KOPT-K1 (cell line): ENCODE measurements around the gene ATXN10.
"Not testable (repeated sequence)": the region's sequence is repeated elsewhere in the genome, so short reads cannot be mapped to it uniquely, and the experiment has no call there.

Experiments used
- H3K27ac ChIP-seq: fragments of 200-600 bp; sonication (generic); 2 replicates; pipeline ENCODE4 v1.5.1; 2016; ENCODE audit warnings: antibody characterized with exemption, mild to moderate bottlenecking, low read depth, low read length; ENCODE audit not compliant: poor library complexity, severe bottlenecking
- H3K36me3 ChIP-seq: fragments of 200-600 bp; sonication (generic); 2 replicates; pipeline ENCODE4 v1.5.1; 2017; ENCODE audit warnings: antibody characterized with exemption, mild to moderate bottlenecking, low read length, moderate library complexity; ENCODE audit not compliant: insufficient read depth
- H3K9me3 ChIP-seq: fragments of 200-600 bp; sonication (generic); 2 replicates; pipeline ENCODE4 v1.5.1; 2017; ENCODE audit warnings: antibody characterized with exemption, low read length, mild to moderate bottlenecking; ENCODE audit not compliant: insufficient read depth, poor library complexity, severe bottlenecking

ATXN10 gene

DNA sequence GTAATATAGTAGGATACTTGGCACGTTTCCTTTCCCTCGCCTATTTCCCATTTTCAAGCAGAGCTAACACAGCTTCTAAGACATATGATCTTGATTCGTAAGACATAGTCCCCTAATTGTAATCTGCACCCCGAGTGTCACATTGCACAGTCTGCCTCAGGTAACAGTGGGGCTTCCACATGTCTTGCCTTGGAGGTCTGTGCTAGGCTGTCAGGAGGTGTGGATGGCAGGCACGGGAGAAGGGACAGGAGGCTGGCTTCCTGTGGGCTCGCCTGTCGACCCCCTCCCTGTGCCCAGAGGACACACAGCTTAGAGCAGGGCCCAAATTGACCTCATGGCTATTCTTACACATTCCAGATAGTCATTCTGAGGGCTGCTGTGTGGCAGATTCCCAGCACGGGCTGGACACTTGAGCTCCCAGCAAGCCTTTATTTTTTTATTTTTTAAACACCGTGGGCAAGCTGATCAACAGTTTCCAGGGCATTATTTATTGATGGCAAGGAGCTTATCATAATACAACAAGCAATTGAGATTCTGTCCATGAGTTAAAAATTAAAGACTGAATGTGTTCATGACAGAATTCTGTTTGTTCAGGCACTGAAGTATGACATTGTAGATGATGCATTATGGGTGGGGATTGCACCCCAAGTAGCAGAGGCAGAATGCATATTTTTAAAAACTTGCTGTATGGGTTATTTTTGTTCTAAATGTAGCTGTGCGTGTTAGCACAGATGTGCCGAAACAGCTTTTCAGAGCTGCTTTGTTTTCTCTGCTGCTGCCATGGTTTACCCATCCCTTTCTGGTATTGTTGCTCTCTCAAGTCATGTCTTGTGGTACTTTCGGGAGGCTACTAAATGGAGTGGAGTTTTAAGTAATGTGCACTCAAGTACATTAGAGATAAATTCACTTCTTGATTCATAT is 113.0 kb downstream of the ATXN10 start:
- Histone ChIP-seq H3K9me3 (no peaks in the 10 kb centered on the region), H3K36me3 (peaks cover 15% of the 10 kb centered on the region; the same call in 1 of the 2 replicates), H3K27ac (no peak overlapping the region)

DNA sequence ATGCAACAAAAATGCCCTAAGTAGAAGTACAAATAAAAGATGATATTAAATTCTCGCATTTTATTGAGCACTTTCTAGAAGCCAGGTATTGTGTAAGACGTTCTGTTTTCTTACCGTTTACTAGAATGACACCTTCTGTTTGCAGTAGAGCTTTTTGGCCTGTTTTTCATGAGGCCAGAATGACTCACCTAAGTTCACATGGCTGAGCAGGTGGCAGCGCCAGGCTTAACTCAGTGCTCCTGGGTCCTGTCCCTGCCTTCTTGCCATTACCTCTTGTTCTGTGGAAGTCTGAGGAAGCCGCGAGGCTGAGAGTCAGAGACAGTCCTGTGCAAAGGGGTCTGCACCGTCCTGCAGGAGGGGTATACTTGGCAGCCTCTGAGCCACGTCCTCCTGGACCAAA is 113.8 kb downstream of the ATXN10 start:
- no peak overlapping the region for H3K27ac ChIP-seq

DNA sequence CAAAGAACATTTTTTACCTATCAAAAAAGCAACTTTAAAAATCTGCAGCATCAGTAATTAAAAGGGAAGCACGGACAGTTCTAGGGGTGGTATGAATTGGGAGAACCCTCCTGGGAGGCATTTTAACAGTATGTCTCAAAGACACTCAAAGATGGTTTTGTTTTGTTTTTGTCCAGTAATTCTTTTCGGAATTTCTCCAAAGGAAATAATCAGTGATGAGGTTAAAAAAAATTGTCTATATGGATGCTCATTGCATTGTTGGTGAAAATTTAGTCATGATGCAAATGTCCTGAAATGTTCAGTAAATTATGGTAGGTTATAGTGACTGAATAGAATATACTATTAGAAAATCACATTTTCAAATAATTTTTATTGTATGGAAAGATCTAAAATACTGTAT is 115.1 kb downstream of the ATXN10 start:
- Histone ChIP-seq H3K36me3 (peaks cover 16% of the 10 kb centered on the region; the same call in 1 of the 2 replicates), H3K27ac (no peak overlapping the region), H3K9me3 (no peaks in the 10 kb centered on the region)

More for the DNA sequence above, 113.8 kb downstream of the ATXN10 start:
- peaks cover 16% of the 10 kb centered on the region; the same call in 1 of the 2 replicates for H3K36me3 ChIP-seq
- H3K9me3 ChIP-seq = no peaks in the 10 kb centered on the region

DNA sequence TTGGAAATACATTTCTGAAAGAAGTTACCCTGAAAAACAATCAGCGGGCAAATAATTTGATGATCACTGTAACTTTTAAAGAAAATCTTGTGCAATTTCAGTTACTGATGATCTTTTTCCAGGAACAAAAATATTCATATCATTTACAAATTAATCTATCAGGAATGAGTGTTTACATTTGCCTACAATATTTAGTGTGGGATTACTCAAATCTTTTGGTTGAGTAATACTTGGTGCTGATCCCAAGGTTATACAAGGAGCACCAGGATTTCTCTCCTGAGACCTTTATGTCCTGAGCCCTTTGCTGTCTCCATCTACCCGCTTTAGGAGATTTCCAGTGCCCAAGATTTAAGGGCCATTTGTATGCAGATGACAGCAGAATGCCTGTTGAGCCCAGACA is 116.1 kb downstream of the ATXN10 start:
- Histone ChIP-seq H3K36me3 (peaks cover 22% of the 10 kb centered on the region), H3K27ac (no peak overlapping the region)

DNA sequence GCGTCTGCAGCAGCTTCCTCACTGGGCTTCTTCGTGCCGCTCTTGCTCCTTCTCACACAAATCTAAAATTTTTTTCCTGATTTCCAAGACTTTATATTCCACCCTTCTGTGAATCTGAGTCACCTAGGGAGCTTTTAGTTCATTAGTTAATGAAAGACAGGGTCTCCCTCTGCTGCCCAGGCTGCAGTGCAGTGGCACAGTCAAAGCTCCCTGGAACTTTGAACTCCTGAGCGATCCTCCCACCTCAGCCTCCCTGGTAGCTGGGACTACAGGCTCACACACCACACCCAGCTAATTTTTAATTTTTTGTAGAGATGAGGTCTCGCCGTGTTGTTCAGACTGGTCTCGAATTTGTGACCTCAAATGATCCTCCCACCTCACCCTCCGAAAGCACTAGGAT is 116.9 kb downstream of the ATXN10 start:
- Histone ChIP-seq H3K36me3 (peaks cover 23% of the 10 kb centered on the region), H3K27ac (no peak overlapping the region), H3K9me3 (peaks cover 6% of the 10 kb centered on the region)

More for the DNA sequence above, 116.1 kb downstream of the ATXN10 start:
- no peaks in the 10 kb centered on the region for H3K9me3 ChIP-seq

DNA sequence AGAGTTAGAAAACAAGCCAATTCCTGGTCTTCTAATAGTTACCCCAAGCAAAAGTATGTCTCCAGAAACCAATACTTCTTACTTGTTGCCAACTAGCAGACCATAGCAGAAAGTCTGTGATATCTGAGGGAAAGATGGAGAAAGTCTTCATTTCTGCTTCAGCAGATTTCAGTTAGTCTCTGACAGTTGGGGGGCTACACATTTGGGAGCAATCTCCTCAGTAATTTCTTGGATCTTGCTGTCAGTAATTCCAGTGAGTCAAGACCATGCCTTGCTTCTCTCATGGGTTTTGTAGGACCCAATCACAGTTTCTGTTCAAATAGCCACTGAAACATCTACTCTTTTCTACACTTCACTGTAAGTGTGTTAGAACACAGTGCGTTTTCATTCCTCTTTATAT is 118.8 kb downstream of the ATXN10 start:
- peaks cover 35% of the 10 kb centered on the region for H3K36me3 ChIP-seq
- H3K9me3 ChIP-seq = peaks cover 24% of the 10 kb centered on the region
- H3K27ac ChIP-seq = no peak overlapping the region

DNA sequence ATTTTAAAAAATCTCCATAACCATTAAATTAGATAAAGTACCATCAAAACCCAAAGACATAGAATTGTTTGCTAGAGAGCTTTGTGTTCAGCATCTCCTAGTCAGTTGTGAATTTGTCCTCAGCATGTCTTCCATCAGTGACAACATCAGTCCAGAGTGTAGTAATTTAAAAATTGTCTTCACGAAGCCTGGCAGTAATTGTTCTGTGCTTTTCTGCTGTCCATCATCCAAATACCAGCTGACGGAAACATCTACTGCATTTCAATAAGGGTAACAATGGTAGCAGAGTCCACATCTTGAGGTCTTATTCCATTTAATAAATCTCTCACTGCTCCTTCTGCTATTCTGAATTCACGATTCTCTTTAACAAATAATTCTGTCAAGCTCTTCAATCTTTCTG is 121.5 kb downstream of the ATXN10 start:
- Histone ChIP-seq H3K36me3 (peaks cover 61% of the 10 kb centered on the region), H3K9me3 (peaks cover 48% of the 10 kb centered on the region), H3K27ac (no peak overlapping the region)

DNA sequence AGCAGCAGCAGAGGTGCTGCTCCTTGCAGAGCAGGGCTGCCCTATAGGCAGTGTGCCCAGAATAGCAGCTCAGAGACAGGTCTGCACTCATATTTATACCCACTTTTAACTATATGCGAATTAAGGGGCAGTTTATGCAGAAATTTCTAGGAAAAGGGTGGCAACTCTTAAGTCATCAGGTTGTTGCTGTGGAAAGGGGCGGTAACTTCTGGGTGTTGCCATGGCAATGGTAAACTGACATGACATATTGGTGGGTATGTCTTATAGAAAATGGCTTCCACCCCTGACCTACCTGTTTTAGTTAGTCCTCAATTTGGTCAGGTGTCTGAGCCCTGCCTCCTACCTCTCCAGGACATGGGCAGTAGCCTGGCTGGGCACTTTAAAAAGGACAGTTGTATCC is 122.3 kb downstream of the ATXN10 start:
- Histone ChIP-seq H3K9me3 (peaks cover 49% of the 10 kb centered on the region), H3K36me3 (peaks cover 66% of the 10 kb centered on the region), H3K27ac (no peak overlapping the region)

DNA sequence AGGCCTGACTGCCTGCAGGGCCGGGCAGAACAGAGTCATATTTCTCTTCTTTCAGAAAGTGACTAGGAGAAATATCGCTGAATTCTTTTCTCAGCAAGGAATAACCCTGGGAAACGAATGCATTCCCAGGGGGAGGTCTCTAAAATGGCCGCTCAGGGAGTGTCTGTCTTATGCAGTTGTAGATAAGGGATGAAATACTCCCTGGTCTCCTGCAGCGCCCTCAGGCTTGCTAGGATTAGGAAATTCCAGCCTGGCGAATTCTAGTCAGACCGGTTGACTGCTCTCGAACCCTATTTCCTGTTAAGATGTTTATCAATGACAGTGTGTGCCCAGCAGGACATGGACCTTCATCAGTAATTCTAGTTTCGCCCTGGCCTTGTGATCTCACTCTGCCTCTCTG is 124.4 kb downstream of the ATXN10 start:
- H3K27ac ChIP-seq = not testable (repeated sequence)
- peaks cover 66% of the 10 kb centered on the region for H3K36me3 ChIP-seq
- peaks cover 49% of the 10 kb centered on the region for H3K9me3 ChIP-seq

DNA sequence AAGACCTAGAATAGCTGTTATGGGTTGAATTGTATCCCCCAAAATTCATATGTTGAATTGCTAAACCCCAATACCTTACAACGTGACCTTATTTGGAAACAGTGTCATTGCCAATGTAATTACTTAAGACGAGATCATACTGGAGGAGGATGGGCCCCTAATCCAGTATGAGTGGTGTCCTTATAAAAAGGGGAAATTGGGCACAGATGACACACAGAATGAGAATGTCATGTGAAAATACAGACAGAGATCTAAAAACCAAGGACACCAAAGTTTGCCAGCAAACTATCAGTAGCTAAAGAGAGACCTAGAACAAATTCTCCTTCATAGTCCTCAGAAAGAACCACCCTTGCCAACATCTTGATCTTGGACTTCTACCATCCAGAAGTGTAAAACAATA is 127.7 kb downstream of the ATXN10 start:
- peaks cover 56% of the 10 kb centered on the region for H3K36me3 ChIP-seq
- no peak overlapping the region for H3K27ac ChIP-seq
- peaks cover 36% of the 10 kb centered on the region for H3K9me3 ChIP-seq

DNA sequence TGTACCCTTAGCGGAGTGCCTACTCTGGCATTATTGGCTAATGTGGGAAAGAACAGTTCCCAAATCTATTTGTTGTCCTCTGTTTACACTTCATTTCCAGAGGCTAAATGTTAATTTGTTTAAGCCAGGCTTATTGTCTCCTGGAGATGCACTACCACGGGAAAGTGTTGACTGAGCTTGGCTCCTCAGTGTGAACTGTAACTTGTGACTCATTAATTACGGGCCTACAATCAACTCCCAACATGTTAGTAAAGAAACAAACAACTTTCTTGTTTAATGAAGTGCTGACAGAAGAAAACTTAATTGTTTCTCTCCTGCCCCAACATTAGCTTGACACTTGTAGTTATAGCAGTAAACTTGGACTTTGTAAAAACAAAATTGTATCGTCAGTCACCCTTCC is 130.4 kb downstream of the ATXN10 start:
- Histone ChIP-seq H3K9me3 (peaks cover 8% of the 10 kb centered on the region), H3K27ac (no peak overlapping the region), H3K36me3 (peaks cover 35% of the 10 kb centered on the region)

DNA sequence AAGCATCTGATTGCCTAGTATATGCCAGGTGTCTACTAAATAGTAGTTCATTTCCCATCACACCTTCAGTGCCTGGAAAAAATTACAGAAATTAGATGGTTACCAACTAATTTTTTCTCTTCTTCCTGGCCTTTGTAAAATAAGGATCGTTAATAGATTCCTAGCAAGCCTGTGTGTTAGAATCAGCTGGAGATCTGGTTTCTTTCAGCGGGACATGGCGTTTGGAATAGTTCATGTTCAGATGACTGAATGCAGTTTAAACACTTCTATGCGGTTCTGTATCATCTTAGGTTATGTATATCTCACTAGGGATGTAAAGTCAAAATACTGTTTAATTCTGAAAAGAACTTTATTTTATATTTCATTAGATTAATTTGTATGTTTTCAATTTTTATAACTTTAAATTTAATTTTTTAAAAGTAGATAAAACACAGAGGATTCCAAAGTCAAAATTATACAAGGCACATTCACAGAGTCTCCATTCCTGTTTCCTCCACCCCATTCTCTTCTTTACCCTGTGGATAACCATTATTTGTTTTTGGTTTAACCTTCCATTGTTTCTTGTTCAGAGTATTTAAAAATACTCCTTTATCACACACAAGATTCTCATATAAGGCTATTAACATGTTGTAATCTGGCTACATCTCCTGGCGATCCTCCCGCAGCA is 132.8 kb downstream of the ATXN10 start:
- Histone ChIP-seq H3K36me3 (peaks cover 36% of the 10 kb centered on the region), H3K9me3 (no peaks in the 10 kb centered on the region), H3K27ac (no peak overlapping the region)

DNA sequence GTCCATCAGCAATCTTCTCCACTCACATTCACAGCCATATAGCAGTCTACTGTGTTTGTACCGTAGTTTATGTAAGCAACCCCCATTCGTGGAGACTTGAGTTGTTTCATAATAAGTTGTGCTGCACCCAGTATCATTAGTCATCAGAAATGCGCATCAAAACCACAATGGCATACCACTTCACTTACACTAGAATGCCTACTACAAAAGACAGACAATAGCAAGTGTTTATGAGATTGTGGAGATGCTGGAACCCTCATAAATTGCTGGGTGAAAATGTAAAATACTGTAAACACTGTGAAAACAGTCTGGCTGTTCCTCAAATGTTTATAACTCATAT is 133.3 kb downstream of the ATXN10 start:
- Histone ChIP-seq H3K27ac (no peak overlapping the region), H3K36me3 (peaks cover 35% of the 10 kb centered on the region), H3K9me3 (no peaks in the 10 kb centered on the region)

DNA sequence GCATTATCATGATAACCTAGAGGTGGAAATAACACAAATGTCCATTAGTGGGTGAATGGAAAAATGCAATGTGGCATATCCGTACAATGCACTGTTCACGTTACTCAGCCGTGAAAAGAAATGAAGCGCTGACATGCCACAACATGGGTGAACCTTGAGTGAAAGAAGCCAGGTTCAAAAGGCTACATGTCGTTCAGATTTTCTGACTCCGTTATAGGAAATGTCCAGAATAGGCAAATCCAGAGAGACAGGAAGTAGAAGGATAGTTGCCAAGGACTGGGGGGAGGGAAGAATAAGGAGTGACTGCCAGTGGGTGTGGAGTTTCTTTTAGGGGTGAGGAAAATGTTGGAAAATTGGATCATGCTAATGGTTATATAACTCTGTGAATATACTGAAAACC is 133.8 kb downstream of the ATXN10 start:
- H3K27ac ChIP-seq = no peak overlapping the region
- H3K36me3 ChIP-seq = peaks cover 35% of the 10 kb centered on the region
- no peaks in the 10 kb centered on the region for H3K9me3 ChIP-seq

DNA sequence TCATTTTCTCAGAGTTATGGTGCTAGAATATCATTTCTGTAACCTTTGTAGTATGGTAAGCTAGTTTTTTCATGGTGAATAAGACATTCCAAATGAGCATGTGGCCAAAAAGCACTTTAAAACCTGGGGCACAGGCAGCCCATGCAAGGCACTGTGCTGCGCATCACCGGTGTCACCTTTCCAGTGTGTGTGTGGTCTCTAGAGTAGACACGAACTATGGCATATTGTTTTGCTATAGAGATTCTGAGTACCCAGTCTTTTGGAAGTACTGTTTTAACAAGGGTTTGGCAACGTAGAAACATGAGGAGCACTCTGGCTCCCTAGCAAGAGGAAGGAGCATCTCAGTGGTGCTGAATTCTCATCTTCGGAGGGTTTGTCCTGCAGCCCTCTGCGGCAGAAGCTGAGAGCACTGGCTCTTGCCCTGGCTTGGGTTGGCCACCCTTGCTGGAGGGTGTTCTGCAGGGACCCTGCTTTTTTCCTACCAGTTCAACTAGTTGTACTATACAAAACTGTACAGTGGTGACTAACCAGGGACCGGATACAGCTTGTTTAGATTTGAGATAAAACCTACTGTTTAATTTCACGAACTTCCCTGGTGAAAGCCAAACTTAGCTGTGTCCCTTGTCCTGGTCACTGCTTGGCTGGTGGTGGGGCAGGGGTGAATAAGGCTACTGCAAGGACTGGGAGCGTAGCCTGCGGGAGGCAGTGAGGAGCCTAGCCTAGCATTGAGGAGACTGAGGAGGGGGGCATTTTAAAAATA is 135.7 kb downstream of the ATXN10 start:
- H3K9me3 ChIP-seq = no peaks in the 10 kb centered on the region
- peaks cover 48% of the 10 kb centered on the region for H3K36me3 ChIP-seq
- no peak overlapping the region for H3K27ac ChIP-seq
